Nephron (organoid): ENCODE data around the gene RBP3.

Experiments
- H3K27ac Mint-ChIP-seq, 3 experiments: 2 replicates each; pipeline ENCODE4 v1.8.0; 2020; ENCODE audit warnings: mixed read lengths in 3 of 3, mild to moderate bottlenecking in 2 of 3, moderate library complexity in 1 of 3
- H3K27me3 Mint-ChIP-seq: 2 replicates; pipeline ENCODE4 v1.8.0; 2021; ENCODE audit warnings: low read depth, mild to moderate bottlenecking, moderate library complexity, mixed read lengths
- H3K36me3 Mint-ChIP-seq: 2 replicates; pipeline ENCODE4 v1.8.0; 2020; ENCODE audit warnings: low read depth, mixed read lengths
- H3K4me1 Mint-ChIP-seq: 2 replicates; pipeline ENCODE4 v1.8.0; 2020; ENCODE audit warnings: mixed read lengths
- H3K4me3 Mint-ChIP-seq, 3 experiments: 2 replicates each; pipeline ENCODE4 v1.8.0; 2020; ENCODE audit warnings: mild to moderate bottlenecking in 3 of 3, mixed read lengths in 3 of 3, moderate library complexity in 2 of 3
- H3K9me3 Mint-ChIP-seq: 2 replicates; pipeline ENCODE4 v1.8.0; 2020; ENCODE audit warnings: mixed read lengths
- CTCF ChIP-seq, 3 experiments: fragments of 200-600 bp; sonication (generic); IDR thresholded peaks; one replicate each; pipeline ENCODE4 v1.5.0; 2021; ENCODE audit warnings: antibody characterized with exemption in 3 of 3; ENCODE audit not compliant: unreplicated experiment in 3 of 3

Gene RBP3

GRCh38 chr10:47401210-47401609 is 53.0 kb downstream of the RBP3 start:
- Mint-ChIP-seq H3K4me3 (no peak overlapping the region), H3K27ac (peak overlapping the region; percentile 32 to 97 (median 60)), H3K27me3 (peaks cover 3% of the 10 kb centered on the region), H3K4me1 (peaks cover 21% of the 10 kb centered on the region), H3K36me3 (no peaks in the 10 kb centered on the region), H3K9me3 (no peaks in the 10 kb centered on the region)
- TF ChIP-seq CTCF (IDR thresholded peaks at IDR 0.05; ENCODE audit: unreplicated experiment in 3 of 3): no peak

GRCh38 chr10:47401874-47402640 is 53.9 kb downstream of the RBP3 start:
- H3K27me3 Mint-ChIP-seq: no peaks in the 10 kb centered on the region
- TF ChIP-seq CTCF (IDR thresholded peaks at IDR 0.05; ENCODE audit: unreplicated experiment in 3 of 3): no peak
- H3K4me1 Mint-ChIP-seq: peaks cover 21% of the 10 kb centered on the region
- no peaks in the 10 kb centered on the region for H3K36me3 Mint-ChIP-seq
- peak overlapping the region; percentile 95 to 98 (median 97) for H3K27ac Mint-ChIP-seq
- peak overlapping the region in 1 of 3 experiments; percentile 34 for H3K4me3 Mint-ChIP-seq
- no peaks in the 10 kb centered on the region for H3K9me3 Mint-ChIP-seq

- TF ChIP-seq CTCF (IDR thresholded peaks at IDR 0.05; ENCODE audit: unreplicated experiment in 3 of 3): no peak
- peak overlapping the region; percentile 15 to 34 (median 26) for H3K4me3 Mint-ChIP-seq
- no peaks in the 10 kb centered on the region for H3K27me3 Mint-ChIP-seq
- peaks cover 21% of the 10 kb centered on the region for H3K4me1 Mint-ChIP-seq
- no peaks in the 10 kb centered on the region for H3K9me3 Mint-ChIP-seq
- peak overlapping the region; percentile 95 to 98 (median 97) for H3K27ac Mint-ChIP-seq
- no peaks in the 10 kb centered on the region for H3K36me3 Mint-ChIP-seq
Observed at GRCh38 chr10:47402641-47403301, 54.6 kb downstream of the RBP3 start.

- Mint-ChIP-seq H3K9me3 (no peaks in the 10 kb centered on the region), H3K4me3 (peak overlapping the region in 1 of 3 experiments; percentile 34), H3K4me1 (peaks cover 21% of the 10 kb centered on the region), H3K27me3 (no peaks in the 10 kb centered on the region), H3K27ac (peak overlapping the region; percentile 95 to 98 (median 97)), H3K36me3 (no peaks in the 10 kb centered on the region)
- no peak for TF ChIP-seq CTCF (IDR thresholded peaks at IDR 0.05; ENCODE audit: unreplicated experiment in 3 of 3)
Observed at GRCh38 chr10:47403446-47404318, 55.5 kb downstream of the RBP3 start.

- Mint-ChIP-seq H3K27ac (peak overlapping the region; percentile 23 to 90 (median 80)), H3K4me3 (no peak overlapping the region), H3K4me1 (peaks cover 21% of the 10 kb centered on the region), H3K27me3 (no peaks in the 10 kb centered on the region), H3K9me3 (no peaks in the 10 kb centered on the region), H3K36me3 (no peaks in the 10 kb centered on the region)
- TF ChIP-seq CTCF (IDR thresholded peaks at IDR 0.05; ENCODE audit: unreplicated experiment in 3 of 3): no peak
Observed at GRCh38 chr10:47404446-47404845, 56.3 kb downstream of the RBP3 start.
